Measurements from ENCODE around the gene KCNK1. TPM values are rescaled to one million over a fixed set of nuclear protein-coding genes. Genes with fewer than 3 reads are reported as not detected.
"Not testable (repeated sequence)": the region's sequence is repeated elsewhere in the genome, so short reads cannot be mapped to it uniquely, and the experiment has no call there.

KCNK1 gene
- total and polyA plus RNA-seq, 4 donors = 2.5 to 12.3 (median 4.5) TPM

- no peak for TF ChIP-seq ZBTB33 (IDR thresholded peaks at IDR 0.05)
- TF ChIP-seq EGR1 (IDR thresholded peaks at IDR 0.05; ENCODE audit: low read depth in 2 of 2) = no peak
- TF ChIP-seq MAX (IDR thresholded peaks at IDR 0.05) = no peak
- no peak for TF ChIP-seq RAD21 (IDR thresholded peaks at IDR 0.05)
- TF ChIP-seq HNF4A (conservative IDR thresholded peaks at IDR 0.05) = no peak
These were observed 53.8 kb downstream of the KCNK1 start (continued) for GRCh38 chr1:233667741-233668140.

- Histone ChIP-seq H3K36me3 (ENCODE audit: control insufficient read depth in 4 of 4, insufficient read depth in 3 of 4, low read depth in 1 of 4, low read length in 3 of 4) (peaks cover 0 to 3% (median under 1%) of the 10 kb centered on the region in 4 donors), H3K27me3 (ENCODE audit: control insufficient read depth in 4 of 4, insufficient read depth in 4 of 4, low read length in 3 of 4) (no peaks in the 10 kb centered on the region), H3K4me3 (ENCODE audit: low read depth in 1 of 3, low read length in 3 of 3) (no peak overlapping the region), H3K9me3 (ENCODE audit: control insufficient read depth in 4 of 4, low read length in 3 of 4) (no peaks in the 10 kb centered on the region), H3K9ac (ENCODE audit: low read depth in 1 of 2, low read length in 2 of 2) (no peak overlapping the region), H3K4me1 (ENCODE audit: control insufficient read depth in 4 of 4, insufficient read depth in 4 of 4, low read length in 3 of 4) (peaks cover 0 to 7% (median 5%) of the 10 kb centered on the region in 4 donors), H3K27ac (ENCODE audit: low read depth in 1 of 2, low read length in 2 of 2) (no peak overlapping the region)
- DNase-seq (ENCODE audit: low spot score) = no peak
- WGBS = 71% methylated on average over 8 of the region's 8 CpGs
- TF ChIP-seq YY1 (IDR thresholded peaks at IDR 0.05) = no peak
- TF ChIP-seq JUND (IDR thresholded peaks at IDR 0.05) = no peak
- no peak for TF ChIP-seq HNF4A (conservative IDR thresholded peaks at IDR 0.05)
- no peak for TF ChIP-seq SP1 (IDR thresholded peaks at IDR 0.05)
- no peak for TF ChIP-seq RXRA (IDR thresholded peaks at IDR 0.05)
- no peak for TF ChIP-seq RAD21 (IDR thresholded peaks at IDR 0.05)
- no peak for TF ChIP-seq HNF4G (IDR thresholded peaks at IDR 0.05)
- no peak for TF ChIP-seq GABPA (IDR thresholded peaks at IDR 0.05 in 1 of 2, conservative IDR thresholded peaks at IDR 0.05 in 1 of 2)
- no peak for TF ChIP-seq ZBTB33 (IDR thresholded peaks at IDR 0.05)
- TF ChIP-seq ATF3 (IDR thresholded peaks at IDR 0.05) = no peak
These were observed 54.3 kb downstream of the KCNK1 start for GRCh38 chr1:233668146-233668724.

GRCh38 chr1:233668725-233669294, 54.9 kb downstream of the KCNK1 start:
- no peaks in the 10 kb centered on the region for H3K27me3 ChIP-seq (ENCODE audit: control insufficient read depth in 4 of 4, insufficient read depth in 4 of 4, low read length in 3 of 4)
- no peak for DNase-seq (ENCODE audit: low spot score)
- H3K27ac ChIP-seq (ENCODE audit: low read depth in 1 of 2, low read length in 2 of 2) = no peak overlapping the region
- H3K4me3 ChIP-seq (ENCODE audit: low read depth in 1 of 3, low read length in 3 of 3) = no peak overlapping the region
- no peak for TF ChIP-seq SP1 (IDR thresholded peaks at IDR 0.05)
- TF ChIP-seq REST (IDR thresholded peaks at IDR 0.05) = no peak
- no peak for TF ChIP-seq RXRA (IDR thresholded peaks at IDR 0.05)
- no peak for TF ChIP-seq HNF4A (conservative IDR thresholded peaks at IDR 0.05)
- TF ChIP-seq EGR1 (IDR thresholded peaks at IDR 0.05; ENCODE audit: low read depth in 2 of 2) = no peak
- no peak for TF ChIP-seq TAF1 (conservative IDR thresholded peaks at IDR 0.05)
- TF ChIP-seq FOXA2 (IDR thresholded peaks at IDR 0.05) = no peak
- no peak for TF ChIP-seq NR2F2 (IDR thresholded peaks at IDR 0.05)
- peaks cover 0 to 3% (median under 1%) of the 10 kb centered on the region in 4 donors for H3K36me3 ChIP-seq (ENCODE audit: control insufficient read depth in 4 of 4, insufficient read depth in 3 of 4, low read depth in 1 of 4, low read length in 3 of 4)
- H3K9ac ChIP-seq (ENCODE audit: low read depth in 1 of 2, low read length in 2 of 2) = no peak overlapping the region
- H3K9me3 ChIP-seq (ENCODE audit: control insufficient read depth in 4 of 4, low read length in 3 of 4) = no peaks in the 10 kb centered on the region
- peaks cover 0 to 11% (median 10%) of the 10 kb centered on the region in 4 donors for H3K4me1 ChIP-seq (ENCODE audit: control insufficient read depth in 4 of 4, insufficient read depth in 4 of 4, low read length in 3 of 4)
- WGBS = 82% methylated on average over 7 of the region's 7 CpGs

GRCh38 chr1:233670363-233670762, 56.5 kb downstream of the KCNK1 start:
- WGBS = 93% methylated on average over 2 of the region's 2 CpGs
- not testable (repeated sequence) for H3K4me3 ChIP-seq (ENCODE audit: low read depth in 1 of 3, low read length in 3 of 3); H3K36me3 ChIP-seq (ENCODE audit: control insufficient read depth in 4 of 4, insufficient read depth in 3 of 4, low read depth in 1 of 4, low read length in 3 of 4); H3K27me3 ChIP-seq (ENCODE audit: control insufficient read depth in 4 of 4, insufficient read depth in 4 of 4, low read length in 3 of 4); DNase-seq (ENCODE audit: low spot score); H3K9ac ChIP-seq (ENCODE audit: low read depth in 1 of 2, low read length in 2 of 2); H3K9me3 ChIP-seq (ENCODE audit: control insufficient read depth in 4 of 4, low read length in 3 of 4); H3K27ac ChIP-seq (ENCODE audit: low read depth in 1 of 2, low read length in 2 of 2)
- H3K4me1 ChIP-seq (ENCODE audit: control insufficient read depth in 4 of 4, insufficient read depth in 4 of 4, low read length in 3 of 4) = peaks cover 0 to 15% (median 14%) of the 10 kb centered on the region in 4 donors

Data from liver (tissue), 9 donors.